ENCODE data around the gene COLEC11. TPM values are rescaled to one million over a fixed set of nuclear protein-coding genes. Genes with fewer than 3 reads are reported as not detected.

COLEC11 gene
- total RNA-seq, 1 donor from 2014 or later, result not detected

DNA sequence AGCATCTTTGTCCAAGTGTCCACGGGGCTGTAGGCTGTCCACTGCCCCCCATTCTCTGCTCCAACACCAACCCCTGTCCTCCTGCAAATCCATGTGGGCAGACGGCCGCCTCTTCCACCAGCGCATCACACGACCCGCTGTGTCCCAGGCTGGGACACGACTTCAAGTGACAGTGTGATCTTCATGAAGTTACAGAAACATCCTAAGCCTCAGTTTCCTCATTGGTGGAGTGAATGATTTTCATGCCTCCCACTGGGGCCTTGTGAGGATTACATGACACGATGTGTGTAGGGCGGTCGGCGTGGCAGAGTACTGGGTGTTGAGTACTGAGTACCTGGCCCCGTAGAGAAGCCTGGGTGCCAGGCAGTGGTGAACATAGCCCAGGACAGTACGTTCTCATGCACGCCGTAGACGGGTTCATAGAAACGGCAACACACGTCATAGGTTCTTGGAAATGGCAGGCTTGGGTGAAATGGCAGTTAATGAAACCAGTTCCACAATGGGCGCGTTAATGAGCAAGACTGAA lies 53.8 kb downstream of the COLEC11 start:
- no peak overlapping the region for H3K4me3 Mint-ChIP-seq (ENCODE audit: low read depth)
- TF ChIP-seq, protein P1, sequence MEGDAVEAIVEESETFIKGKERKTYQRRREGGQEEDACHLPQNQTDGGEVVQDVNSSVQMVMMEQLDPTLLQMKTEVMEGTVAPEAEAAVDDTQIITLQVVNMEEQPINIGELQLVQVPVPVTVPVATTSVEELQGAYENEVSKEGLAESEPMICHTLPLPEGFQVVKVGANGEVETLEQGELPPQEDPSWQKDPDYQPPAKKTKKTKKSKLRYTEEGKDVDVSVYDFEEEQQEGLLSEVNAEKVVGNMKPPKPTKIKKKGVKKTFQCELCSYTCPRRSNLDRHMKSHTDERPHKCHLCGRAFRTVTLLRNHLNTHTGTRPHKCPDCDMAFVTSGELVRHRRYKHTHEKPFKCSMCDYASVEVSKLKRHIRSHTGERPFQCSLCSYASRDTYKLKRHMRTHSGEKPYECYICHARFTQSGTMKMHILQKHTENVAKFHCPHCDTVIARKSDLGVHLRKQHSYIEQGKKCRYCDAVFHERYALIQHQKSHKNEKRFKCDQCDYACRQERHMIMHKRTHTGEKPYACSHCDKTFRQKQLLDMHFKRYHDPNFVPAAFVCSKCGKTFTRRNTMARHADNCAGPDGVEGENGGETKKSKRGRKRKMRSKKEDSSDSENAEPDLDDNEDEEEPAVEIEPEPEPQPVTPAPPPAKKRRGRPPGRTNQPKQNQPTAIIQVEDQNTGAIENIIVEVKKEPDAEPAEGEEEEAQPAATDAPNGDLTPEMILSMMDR (IDR thresholded peaks at IDR 0.05; ENCODE audit: unreplicated experiment), result no peak
- no peaks in the 10 kb centered on the region for H3K27me3 Mint-ChIP-seq
- peaks cover 1% of the 10 kb centered on the region for H3K36me3 Mint-ChIP-seq (ENCODE audit: insufficient read depth)
- no peaks in the 10 kb centered on the region for H3K9me3 Mint-ChIP-seq (ENCODE audit: low read depth)
- no peak for DNase-seq (ENCODE audit: low spot score, unreplicated experiment)
- H3K27ac Mint-ChIP-seq, result no peak overlapping the region
- peaks cover 8% of the 10 kb centered on the region for H3K4me1 Mint-ChIP-seq (ENCODE audit: low read depth)

DNA sequence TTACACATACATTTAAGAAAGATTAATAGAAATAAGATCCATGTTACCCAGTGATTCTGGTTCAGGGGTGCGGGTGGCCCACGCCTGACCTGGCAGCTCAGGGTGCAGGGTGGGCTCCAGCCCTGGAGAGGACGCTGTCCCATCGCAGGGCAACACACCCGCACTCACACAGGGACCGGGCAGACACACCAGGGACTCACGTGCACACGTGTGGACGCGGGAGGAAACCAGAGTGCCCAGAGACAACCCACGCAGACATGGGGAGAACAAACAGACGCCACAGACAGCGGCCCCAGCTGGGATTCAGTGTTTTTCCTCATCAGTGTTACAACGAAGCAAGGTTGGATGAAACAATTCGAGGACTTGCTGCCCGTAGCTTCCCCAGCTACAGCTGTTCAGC lies 54.7 kb downstream of the COLEC11 start:
- no peak overlapping the region for H3K27ac Mint-ChIP-seq

DNA sequence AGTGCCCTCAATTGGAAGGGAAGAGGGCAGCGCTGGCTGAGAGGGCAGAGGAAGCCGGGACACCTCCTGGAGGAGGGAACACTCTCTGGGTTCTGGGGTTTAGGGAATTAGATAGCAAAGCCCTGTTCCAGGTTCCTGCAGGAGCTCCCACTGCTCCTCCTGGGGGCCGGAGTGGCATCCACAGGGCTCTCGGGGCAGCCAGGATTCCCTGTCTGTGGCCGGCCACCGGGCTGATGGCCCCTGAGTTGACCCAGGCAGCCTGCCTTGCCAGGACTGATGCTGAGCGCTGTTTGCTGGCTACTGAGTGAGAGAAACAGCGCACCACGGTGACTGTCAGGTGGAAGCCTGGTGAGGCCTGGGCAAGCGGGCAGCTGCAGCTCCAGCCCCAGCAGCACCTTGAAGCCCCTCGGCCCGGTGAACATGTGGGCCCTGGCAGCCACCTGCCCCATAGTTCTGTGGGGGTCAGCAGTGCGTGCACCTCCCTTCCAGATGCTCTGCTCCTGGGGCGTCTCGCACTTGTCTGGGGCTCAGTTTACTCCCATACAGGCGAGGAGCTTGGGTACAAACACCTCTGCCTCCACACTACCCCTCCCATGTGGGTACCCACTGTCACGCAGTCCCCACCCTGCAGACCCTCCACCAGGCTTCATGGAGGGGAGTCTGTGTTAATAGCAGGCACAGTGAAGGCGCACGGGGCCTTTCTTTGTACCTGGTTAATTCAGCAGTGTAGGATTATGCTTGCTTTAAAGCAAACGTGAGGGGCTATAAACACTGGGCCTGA lies 55.4 kb downstream of the COLEC11 start:
- H3K4me3 Mint-ChIP-seq (ENCODE audit: low read depth), result peak overlapping the region; percentile 66
- no peak for DNase-seq (ENCODE audit: low spot score, unreplicated experiment)
- TF ChIP-seq, protein P1 (IDR thresholded peaks at IDR 0.05; ENCODE audit: unreplicated experiment), result no peak

More for the DNA sequence above, 54.7 kb downstream of the COLEC11 start:
- no peak overlapping the region for H3K4me3 Mint-ChIP-seq (ENCODE audit: low read depth)
- peaks cover 1% of the 10 kb centered on the region for H3K36me3 Mint-ChIP-seq (ENCODE audit: insufficient read depth)
- no peaks in the 10 kb centered on the region for H3K9me3 Mint-ChIP-seq (ENCODE audit: low read depth)
- TF ChIP-seq, protein P1 (IDR thresholded peaks at IDR 0.05; ENCODE audit: unreplicated experiment), result no peak
- no peaks in the 10 kb centered on the region for H3K27me3 Mint-ChIP-seq
- H3K4me1 Mint-ChIP-seq (ENCODE audit: low read depth), result peaks cover 9% of the 10 kb centered on the region
- DNase-seq (ENCODE audit: low spot score, unreplicated experiment), result no peak

DNA sequence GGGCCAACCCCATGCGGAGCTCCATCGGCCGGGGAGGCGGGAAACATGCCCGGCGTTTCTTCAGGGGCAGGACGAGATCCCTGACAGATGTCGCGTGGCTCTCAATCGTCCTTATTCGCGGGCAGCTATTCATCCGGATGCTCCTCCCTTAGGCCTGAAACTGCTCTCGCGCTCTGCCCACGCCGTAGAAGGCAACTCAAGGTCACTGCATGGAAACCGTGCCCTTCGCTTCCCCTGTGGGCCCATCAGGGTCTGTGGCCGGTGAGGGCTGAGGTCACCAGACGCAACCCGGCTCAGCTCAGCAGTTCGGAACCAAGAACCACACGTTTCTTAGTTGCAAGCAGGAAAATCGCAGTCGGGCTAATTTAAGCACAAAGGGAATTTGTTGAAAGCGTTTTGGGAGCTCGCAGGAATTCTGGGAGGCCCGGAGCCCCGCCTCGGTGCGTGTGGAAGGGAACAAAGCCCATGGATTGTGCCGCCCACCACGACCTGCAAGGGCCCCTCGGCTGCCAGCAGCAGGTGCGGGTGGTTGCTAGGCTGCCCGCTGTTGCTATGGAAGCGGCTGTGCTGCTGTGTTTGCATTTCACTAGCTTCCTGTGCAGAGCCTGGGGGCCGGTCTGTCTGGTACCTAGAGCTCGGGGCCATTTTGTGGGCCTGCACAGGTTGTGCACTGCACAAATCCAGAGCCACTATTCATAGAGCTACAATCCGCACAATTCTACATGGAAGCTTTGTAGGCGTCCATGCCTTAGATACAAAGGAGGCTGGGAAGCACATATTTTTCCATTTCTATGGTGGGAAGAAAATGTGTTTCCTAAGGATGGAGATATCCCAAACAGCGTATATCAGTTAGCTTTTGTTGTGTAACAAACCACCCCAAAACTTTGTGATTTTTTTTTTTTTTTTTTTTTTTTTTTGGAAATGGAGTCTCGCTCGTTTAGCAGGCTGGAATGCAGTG lies 57.1 kb downstream of the COLEC11 start:
- DNase-seq (ENCODE audit: low spot score, unreplicated experiment), result peak; percentile 73
- peaks cover 1% of the 10 kb centered on the region for H3K36me3 Mint-ChIP-seq (ENCODE audit: insufficient read depth)
- TF ChIP-seq, protein P1 (IDR thresholded peaks at IDR 0.05; ENCODE audit: unreplicated experiment), result no peak
- H3K9me3 Mint-ChIP-seq (ENCODE audit: low read depth), result no peaks in the 10 kb centered on the region
- peak overlapping the region; percentile 99 for H3K27ac Mint-ChIP-seq
- H3K4me3 Mint-ChIP-seq (ENCODE audit: low read depth), result peak overlapping the region; percentile 66
- peaks cover 18% of the 10 kb centered on the region for H3K4me1 Mint-ChIP-seq (ENCODE audit: low read depth)
- no peaks in the 10 kb centered on the region for H3K27me3 Mint-ChIP-seq

More for the DNA sequence above, 55.4 kb downstream of the COLEC11 start:
- H3K36me3 Mint-ChIP-seq (ENCODE audit: insufficient read depth), result peaks cover 1% of the 10 kb centered on the region
- no peaks in the 10 kb centered on the region for H3K27me3 Mint-ChIP-seq
- no peaks in the 10 kb centered on the region for H3K9me3 Mint-ChIP-seq (ENCODE audit: low read depth)
- H3K27ac Mint-ChIP-seq, result no peak overlapping the region
- peaks cover 11% of the 10 kb centered on the region for H3K4me1 Mint-ChIP-seq (ENCODE audit: low read depth)
